Prostate gland (tissue), 2 donors: ENCODE results near the gene TOE1.

Experiments
- CTCF ChIP-seq, 4 experiments: fragments of 200-600 bp in 2 of 4; fragments of 450-650 bp in 2 of 4; sonication (generic) in 2 of 4; IDR thresholded peaks; 1 replicate in 3 of 4; 2 replicates in 1 of 4; pipeline ENCODE4 v1.5.1; 2016 to 2019; ENCODE audit warnings: antibody characterized with exemption in 4 of 4, mild to moderate bottlenecking in 2 of 4, moderate library complexity in 2 of 4
- POLR2A ChIP-seq: fragments of 450-650 bp; IDR thresholded peaks from one replicate; pipeline ENCODE4 v1.6.1; 2016; ENCODE audit warnings: antibody characterized with exemption, mild to moderate bottlenecking
- POLR2AphosphoS5 ChIP-seq: sonication (generic); formaldehyde crosslinking; IDR thresholded peaks from one replicate; pipeline ENCODE4 v1.6.1; 2017; ENCODE audit warnings: antibody characterized with exemption

GRCh38 chr1:45325851-45326506 is 14.0 kb upstream of the TOE1 start:
- TF ChIP-seq POLR2A: no peak
- no peak for TF ChIP-seq CTCF (IDR thresholded peaks at IDR 0.05)
- TF ChIP-seq POLR2AphosphoS5: no peak
